ENCODE results near the gene UBXN11. TPM values are rescaled to one million over a fixed set of nuclear protein-coding genes. Genes with fewer than 3 reads are reported as not detected.

The UBXN11 gene
- total and polyA plus RNA-seq, 2 of the 13 experiments (the other 11 are each of a cell fraction or from before 2014, with no cell fraction given), result 9.3 to 10.4 TPM

DNA sequence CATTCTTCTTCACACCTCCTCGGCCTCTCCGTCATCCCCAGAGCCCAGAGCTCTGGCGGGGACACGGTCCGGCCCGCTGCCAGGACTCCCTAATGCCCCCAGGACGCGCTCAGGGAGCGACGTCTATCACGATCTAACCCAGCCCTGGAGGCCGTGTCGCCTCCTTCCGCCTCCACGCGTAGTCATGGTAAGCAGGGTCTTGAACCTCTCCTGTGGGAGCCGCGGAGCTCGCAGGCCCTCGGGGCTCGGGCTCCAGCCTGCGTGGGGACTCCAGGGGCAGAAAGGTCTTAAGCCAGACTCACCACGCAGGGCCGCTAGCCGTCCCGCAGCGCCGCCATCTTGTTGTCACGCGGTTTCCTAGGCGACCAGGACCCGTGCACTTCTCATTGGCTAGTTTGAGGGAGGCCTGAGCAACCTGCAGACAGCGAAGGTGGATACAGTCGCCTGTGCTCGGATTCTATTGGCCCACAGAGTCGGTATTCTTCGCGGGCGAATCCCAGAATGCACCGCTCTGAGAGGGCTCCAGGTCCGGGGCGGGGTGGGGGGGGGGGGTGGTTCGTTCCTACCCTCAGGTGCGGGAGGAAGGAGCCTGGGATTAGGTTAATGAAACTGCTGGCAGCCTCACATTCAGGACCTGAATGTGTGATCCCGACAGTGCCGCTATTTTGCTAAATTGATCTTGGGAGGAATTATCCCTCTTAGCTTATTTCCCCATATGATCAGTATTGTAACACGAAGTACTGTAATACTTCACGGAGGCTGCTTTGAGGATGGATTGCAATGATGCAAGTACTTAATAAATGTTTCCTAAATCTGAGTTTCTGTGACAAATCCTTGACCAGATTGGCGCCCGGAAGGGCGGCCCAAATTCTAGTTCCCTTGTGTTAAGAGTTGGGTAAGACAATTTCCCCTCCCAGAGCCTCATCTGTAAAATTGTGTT is at the start of gene UBXN11 (continued):
- TF ChIP-seq ZNF253 (CRISPR knock-in tag; IDR thresholded peaks at IDR 0.05; ENCODE audit: borderline replicate concordance), result no peak
- TF ChIP-seq KLF6 (CRISPR knock-in tag; IDR thresholded peaks at IDR 0.05), result no peak
- TF ChIP-seq BCL6 (CRISPR knock-in tag; IDR thresholded peaks at IDR 0.05), result no peak
- no peak for TF ChIP-seq ZNF691 (CRISPR knock-in tag; IDR thresholded peaks at IDR 0.05; ENCODE audit: borderline replicate concordance, low read depth)
- no peak for TF ChIP-seq RAD51 (IDR thresholded peaks at IDR 0.05; ENCODE audit: borderline replicate concordance)
- TF ChIP-seq, protein P1, sequence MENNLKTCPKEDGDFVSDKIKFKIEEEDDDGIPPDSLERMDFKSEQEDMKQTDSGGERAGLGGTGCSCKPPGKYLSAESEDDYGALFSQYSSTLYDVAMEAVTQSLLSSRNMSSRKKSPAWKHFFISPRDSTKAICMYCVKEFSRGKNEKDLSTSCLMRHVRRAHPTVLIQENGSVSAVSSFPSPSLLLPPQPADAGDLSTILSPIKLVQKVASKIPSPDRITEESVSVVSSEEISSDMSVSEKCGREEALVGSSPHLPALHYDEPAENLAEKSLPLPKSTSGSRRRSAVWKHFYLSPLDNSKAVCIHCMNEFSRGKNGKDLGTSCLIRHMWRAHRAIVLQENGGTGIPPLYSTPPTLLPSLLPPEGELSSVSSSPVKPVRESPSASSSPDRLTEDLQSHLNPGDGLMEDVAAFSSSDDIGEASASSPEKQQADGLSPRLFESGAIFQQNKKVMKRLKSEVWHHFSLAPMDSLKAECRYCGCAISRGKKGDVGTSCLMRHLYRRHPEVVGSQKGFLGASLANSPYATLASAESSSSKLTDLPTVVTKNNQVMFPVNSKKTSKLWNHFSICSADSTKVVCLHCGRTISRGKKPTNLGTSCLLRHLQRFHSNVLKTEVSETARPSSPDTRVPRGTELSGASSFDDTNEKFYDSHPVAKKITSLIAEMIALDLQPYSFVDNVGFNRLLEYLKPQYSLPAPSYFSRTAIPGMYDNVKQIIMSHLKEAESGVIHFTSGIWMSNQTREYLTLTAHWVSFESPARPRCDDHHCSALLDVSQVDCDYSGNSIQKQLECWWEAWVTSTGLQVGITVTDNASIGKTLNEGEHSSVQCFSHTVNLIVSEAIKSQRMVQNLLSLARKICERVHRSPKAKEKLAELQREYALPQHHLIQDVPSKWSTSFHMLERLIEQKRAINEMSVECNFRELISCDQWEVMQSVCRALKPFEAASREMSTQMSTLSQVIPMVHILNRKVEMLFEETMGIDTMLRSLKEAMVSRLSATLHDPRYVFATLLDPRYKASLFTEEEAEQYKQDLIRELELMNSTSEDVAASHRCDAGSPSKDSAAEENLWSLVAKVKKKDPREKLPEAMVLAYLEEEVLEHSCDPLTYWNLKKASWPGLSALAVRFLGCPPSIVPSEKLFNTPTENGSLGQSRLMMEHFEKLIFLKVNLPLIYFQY (CRISPR knock-in tag; IDR thresholded peaks at IDR 0.05; ENCODE audit: borderline replicate concordance), result no peak
- no peak for TF ChIP-seq HNF4A (CRISPR knock-in tag; IDR thresholded peaks at IDR 0.05)
- peak; percentile 56; the same call in 1 of the 2 replicates for TF ChIP-seq ZNF776 (CRISPR knock-in tag; IDR thresholded peaks at IDR 0.05)
- TF ChIP-seq ZFP1 (CRISPR knock-in tag; IDR thresholded peaks at IDR 0.05), result no peak
- no peak for TF ChIP-seq ZNF879 (CRISPR knock-in tag; IDR thresholded peaks at IDR 0.05)
- no peak for TF ChIP-seq TOPORS (CRISPR knock-in tag; IDR thresholded peaks at IDR 0.05)
- TF ChIP-seq HIVEP1 (CRISPR knock-in tag; IDR thresholded peaks at IDR 0.05), result no peak
- 0 out of 2 replicates have a peak, but pooled peaks have one; percentile 24 for TF ChIP-seq MAF1 (CRISPR knock-in tag; IDR thresholded peaks at IDR 0.05; ENCODE audit: borderline replicate concordance)
- no peak for TF ChIP-seq ATF7-NPFF (CRISPR knock-in tag; IDR thresholded peaks at IDR 0.05; ENCODE audit: low read depth)
- TF ChIP-seq GLI4 (CRISPR knock-in tag; IDR thresholded peaks at IDR 0.05; ENCODE audit: borderline replicate concordance), result no peak
- TF ChIP-seq TEF (CRISPR knock-in tag; IDR thresholded peaks at IDR 0.05), result no peak
- no peak for TF ChIP-seq FLYWCH1 (CRISPR knock-in tag; IDR thresholded peaks at IDR 0.05)
- TF ChIP-seq PRMT3 (CRISPR knock-in tag; IDR thresholded peaks at IDR 0.05; ENCODE audit: borderline replicate concordance, low read depth), result no peak
- no peak for TF ChIP-seq CAMTA2 (CRISPR knock-in tag; IDR thresholded peaks at IDR 0.05; ENCODE audit: borderline replicate concordance)
- no peak for TF ChIP-seq SRSF4 (IDR thresholded peaks at IDR 0.05; ENCODE audit: low read depth, low read length, poor library complexity, severe bottlenecking)
- TF ChIP-seq RFX5 (IDR thresholded peaks at IDR 0.05; ENCODE audit: low read depth, low read length), result peak; percentile 81
- no peak for TF ChIP-seq ESRRA (CRISPR knock-in tag; IDR thresholded peaks at IDR 0.05; ENCODE audit: low read depth)
- no peak for TF ChIP-seq ZNF563 (CRISPR knock-in tag; IDR thresholded peaks at IDR 0.05)
- no peak for TF ChIP-seq PAX8 (CRISPR knock-in tag; IDR thresholded peaks at IDR 0.05; ENCODE audit: borderline replicate concordance)
- no peak for TF ChIP-seq TCF12 (IDR thresholded peaks at IDR 0.05)
- no peak for TF ChIP-seq TCF12 (CRISPR knock-in tag; IDR thresholded peaks at IDR 0.05)
- TF ChIP-seq SP5 (CRISPR knock-in tag; IDR thresholded peaks at IDR 0.05; ENCODE audit: borderline replicate concordance, low read depth), result no peak
